OCI-M2 (cell line): ENCODE data around the gene SUGP1.

Source experiments
- DNase-seq: peaks from one replicate; lab custom pipeline; 2025; ENCODE audit not compliant: unreplicated experiment; lab: John Stamatoyannopoulos, UW

Gene SUGP1

DNA sequence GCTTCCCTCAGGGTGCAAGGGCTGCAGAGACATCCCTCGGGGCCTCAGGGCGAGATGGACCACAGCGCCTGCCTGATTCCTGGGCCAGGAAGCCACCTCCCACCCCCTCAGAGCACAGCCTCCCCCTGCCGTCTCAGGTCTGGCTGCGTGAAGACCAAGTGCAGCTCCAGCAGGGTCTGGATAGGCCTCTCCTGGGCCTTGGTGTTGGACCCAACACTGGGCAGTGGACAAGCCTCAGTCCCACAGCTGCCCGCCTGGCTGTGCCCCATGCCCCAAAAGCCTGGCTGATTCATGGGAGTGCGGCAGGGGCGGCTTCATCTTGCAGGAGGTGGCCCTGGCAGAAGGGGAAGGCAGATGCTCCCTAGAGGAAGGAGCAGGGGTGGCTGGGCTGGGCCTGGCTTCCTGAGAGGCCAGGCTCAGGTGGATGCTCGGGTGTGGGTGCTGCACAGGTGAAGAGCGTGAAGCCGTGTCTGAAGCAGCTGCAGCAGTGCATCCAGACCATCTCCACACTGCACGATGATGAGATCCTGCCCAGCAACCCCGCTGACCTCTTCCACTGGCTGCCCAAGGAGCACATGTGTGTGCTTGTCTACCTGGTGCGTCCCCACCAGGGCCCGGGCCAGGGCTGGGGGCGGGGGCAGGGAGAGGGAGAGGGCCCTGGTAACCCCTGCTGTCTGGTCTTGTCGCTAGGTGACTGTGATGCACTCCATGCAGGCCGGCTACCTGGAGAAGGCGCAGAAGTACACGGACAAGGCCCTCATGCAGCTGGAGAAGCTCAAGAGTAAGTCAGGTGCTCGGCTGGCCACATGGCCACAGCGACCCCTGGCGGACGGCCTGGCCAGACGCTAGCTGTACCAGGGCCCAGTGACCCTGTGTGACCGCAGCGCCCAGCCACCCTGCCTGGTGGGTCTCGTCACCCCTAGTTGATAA, 22.0 kb upstream of the SUGP1 start:
- DNase-seq = peak; percentile 12

DNA sequence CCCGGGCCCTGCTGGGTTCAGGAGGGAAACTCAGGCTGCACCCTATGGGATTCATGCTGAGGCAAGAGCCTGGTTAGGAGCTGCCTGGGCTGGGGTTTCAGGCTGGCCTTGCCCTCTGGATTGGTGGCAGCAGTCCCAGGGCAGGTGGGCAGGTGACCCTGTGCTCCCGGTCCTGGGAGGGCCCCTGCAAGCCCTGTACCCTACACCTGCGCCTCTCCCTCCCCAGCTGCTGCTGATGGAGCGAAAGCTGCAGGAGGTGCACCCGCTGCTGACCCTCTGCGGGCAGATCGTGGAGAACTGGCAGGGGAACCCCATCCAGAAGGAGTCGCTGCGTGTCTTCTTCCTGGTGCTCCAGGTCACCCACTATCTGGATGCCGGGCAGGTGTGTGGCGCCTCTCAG, 20.7 kb upstream of the SUGP1 start:
- no peak for DNase-seq

DNA sequence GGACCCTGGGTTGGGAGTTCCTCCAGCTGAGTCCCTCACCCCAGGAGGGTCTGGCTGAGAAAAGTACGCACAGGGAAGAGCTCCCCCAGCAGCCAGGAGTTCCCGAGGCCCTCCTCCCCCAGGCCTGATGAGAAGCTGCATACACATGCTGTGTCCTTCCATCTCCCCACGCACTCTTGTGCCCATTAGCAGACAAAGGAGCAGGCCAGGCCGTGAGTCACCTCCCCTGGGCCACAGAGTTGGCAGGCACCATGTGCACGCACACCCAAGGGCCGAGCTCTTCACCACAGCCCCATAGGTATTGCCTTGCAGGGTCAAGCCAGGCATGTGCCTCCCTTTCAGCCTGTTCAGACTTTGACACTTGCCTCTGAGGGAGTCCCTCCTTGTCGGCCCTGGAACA, 17.8 kb upstream of the SUGP1 start:
- DNase-seq = no peak

DNA sequence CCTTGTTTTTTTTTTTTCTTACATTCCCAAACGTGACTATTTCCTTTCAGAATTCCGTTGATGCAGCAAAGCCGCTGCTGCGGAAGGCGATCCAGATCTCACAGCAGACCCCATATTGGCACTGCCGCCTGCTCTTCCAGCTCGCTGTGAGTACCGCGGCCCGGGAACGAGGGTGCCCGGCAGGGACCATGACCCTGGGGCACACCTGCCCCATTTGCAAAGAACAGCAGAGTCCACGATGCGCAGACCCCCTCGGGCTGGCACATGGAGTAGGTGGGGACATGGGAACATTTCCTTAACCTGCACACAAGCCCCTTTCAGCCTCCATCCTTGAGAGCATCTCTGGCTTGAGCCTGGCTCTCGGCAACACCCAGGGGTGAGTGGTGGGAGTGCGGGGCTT, 16.8 kb upstream of the SUGP1 start:
- no peak for DNase-seq

DNA sequence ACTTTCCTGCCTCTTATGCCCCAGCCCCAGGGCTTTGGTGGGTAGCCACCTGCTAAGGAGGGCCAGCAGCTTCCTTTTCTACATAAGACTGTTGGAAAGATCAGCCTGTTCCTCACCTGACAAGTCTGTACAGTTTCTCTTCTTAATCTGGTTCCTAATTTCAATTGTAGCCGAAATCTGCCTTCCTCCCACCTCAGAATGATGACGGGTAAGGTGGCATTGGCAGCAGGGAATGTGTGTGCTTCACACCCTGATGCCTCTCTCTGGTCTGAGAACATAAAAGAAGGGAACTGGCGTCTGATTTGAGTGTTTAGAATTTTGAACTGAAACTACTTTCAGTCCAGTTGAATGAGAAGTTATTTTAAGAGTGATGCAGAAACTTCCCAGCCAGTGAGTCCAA, 16.3 kb upstream of the SUGP1 start:
- no peak for DNase-seq

DNA sequence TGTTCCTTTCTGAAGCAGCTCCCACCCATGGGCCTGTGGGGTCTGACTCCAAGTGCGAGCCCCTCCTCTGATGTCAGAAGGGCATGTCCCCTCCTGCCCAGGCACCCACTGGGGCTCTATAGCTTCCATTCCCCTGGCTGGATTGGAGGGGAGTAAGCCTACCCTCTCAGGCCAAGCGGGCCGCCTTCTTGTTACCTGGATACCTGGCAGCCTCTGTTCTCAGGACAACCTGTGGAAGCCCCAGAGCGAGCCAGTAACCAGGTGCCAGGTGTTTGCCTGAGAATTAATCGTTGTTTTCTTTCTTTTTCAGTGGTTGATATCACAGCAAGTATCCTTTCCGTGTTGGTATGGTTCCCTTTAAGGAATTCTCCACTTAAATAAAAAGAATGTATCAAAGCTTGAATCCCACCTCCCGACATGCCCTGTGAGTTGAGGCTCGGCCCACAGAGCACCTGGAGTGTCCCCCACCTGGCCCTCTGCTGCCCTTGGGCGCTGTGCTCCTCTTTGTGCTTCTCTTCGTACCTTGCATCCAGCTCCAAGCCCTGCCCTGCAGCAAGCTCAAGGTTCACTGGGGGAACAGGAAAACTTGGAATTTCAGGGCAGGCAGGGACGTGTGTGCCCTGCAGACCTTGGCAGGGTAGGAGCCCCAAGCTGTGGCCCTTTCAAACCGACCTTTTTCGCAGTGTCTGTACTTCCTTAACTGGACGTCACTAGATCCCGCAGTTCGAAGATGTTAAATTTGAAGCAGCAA, 15.3 kb upstream of the SUGP1 start:
- no peak for DNase-seq

DNA sequence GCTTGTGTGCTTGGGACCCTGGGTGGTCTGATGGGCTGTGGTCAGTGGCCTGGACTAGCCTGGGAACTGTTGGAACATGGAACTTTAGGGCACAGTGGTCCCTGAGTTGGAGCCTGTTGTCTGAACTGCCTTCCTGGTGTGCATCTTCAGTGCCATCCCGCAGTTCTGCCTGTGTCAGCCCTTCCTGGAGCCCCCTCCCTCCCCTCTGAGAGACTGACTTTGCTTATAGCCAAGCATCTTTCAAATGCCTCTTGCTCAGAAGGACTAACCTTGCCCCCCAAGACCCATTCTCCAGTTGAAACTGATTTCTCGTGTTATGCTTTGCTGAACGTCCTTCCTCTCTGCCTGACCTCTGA, 14.7 kb upstream of the SUGP1 start:
- no peak for DNase-seq

DNA sequence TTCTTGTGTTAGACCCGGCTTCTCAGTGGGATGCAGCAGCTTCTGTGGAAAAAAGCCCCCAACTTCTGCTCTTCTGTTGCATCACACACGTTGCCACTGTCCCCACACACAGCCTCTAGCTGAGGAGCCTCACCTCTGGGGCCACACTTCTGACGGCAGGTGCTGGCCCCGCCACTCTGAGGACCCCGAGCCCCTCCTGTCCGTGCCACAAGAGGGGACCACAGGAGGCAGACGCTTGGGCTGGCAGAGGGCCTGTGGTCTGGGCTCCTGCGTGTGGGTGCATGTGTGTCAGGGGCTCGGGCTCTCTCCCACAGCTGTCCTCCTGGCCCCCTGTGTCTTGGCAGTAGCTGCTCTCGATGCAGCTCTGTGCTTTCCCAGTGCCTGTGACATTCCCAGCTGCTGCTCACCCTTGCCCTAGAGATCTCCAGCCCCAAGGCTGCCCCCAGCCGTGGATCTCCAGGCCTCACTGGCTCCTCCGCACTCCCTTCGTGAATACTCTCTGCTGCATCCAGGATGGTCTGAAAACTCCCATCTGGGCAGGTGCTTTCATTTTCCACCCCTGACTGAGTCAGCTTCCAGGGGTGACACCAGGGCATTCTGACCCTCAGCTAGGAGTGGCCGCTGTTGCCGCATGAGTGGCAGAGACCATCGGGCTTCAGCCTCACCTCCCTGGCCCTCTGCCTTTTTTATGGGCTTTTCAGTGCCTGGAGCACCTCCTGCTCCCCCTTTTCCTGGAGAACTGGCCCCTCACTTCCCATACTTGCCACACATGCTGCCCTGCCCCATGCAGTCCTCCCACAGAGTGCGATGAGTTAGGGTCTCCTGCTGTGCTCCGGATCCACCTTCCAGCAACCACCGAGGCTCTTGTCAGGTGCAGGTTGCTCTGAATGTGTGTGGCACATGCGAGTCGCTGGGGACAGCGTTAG, 14.0 kb upstream of the SUGP1 start:
- no peak for DNase-seq

DNA sequence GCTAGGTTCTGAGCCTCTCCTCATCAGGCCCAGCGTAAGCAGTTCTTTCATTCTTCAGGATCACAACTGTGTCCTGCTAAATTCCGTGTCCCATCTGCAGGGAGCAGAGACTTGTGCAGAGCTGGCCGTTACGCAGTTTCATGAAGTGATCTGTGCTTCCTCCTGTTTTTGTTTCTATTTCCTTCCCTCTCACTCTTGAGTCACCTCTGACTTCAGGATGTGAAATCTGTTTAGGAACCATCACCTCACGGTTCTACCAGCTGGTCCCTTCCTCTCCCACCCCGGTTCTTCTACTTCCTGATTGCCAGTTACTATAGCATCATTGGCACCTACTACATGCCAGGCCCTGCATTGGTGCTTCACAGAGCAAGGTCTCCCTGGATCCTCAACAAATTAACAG, 8.8 kb upstream of the SUGP1 start:
- no peak for DNase-seq

DNA sequence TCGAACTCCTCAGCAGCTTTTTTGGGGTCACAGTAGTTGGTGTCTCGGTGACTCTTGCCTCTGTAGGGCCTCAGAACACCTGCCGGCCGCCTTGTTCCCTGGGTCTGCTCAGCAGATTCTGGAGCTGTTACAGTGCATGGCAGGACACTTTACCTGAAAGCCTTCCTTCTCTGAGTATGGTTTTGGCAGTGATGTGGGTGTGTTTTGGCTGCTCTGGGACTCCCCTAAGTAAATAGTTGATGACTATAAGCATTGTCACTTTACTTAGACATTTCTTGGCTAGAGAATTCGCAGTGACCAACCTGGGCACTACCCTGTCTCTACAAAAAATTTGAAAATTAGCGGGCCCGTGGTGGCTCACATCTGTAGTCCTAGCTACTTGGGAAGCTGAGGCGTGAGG, 7.4 kb upstream of the SUGP1 start:
- no peak for DNase-seq

DNA sequence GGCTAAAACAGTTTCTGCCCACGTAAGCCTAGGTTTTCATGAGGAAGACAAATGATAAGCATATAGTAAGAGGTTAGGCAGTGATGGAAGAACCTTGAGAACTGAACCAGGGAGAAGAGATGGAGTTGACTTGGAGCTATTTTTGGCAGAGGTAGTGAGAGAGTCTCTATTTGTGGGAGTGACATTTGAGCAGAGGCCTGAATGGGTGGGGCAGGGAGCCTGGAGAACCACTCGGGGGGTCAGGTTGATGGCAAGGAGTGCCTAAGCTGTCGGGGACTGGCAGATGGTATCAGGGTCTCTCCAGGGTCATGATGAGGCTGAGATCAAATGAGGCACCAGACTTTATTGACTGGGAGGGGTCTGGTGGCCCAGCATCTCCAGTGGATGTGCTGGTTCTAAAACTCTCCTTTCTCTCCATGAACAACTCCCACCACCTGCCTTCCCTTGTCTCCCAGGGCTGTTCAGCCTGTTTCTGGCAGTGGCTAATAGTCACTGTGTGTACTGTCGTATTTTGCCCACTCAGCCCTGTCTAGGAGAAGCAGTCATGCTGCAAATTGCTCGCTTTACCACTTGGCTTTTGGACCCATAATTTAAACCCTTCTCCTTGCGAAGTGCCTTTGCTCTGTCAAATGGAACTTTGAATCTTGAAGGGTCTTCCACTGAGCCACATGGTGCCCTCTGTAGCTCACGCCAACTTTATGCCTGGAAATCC, 3.9 kb upstream of the SUGP1 start:
- no peak for DNase-seq

DNA sequence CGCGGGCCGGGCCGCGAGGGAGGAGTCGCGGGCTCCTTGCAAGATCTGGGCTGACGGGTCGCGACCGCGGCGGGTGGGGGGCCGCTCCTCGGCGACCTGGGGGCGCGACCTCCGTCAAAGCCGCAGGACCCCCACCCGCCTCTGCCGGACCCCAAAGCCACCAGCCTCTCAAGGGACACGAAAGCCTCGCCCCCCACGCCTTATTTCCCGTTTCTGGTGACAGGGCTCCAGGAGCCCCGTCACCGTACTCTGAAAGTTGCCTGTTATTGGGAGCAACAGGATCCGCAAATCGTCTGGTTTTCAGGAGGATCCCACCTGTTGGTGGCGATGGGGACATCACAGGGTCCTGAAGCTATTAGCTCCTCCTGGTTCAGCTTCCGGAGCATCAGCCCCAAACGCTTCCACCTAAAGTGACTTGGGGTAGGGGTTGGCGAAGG, 850 bp upstream of the SUGP1 start:
- DNase-seq = no peak

DNA sequence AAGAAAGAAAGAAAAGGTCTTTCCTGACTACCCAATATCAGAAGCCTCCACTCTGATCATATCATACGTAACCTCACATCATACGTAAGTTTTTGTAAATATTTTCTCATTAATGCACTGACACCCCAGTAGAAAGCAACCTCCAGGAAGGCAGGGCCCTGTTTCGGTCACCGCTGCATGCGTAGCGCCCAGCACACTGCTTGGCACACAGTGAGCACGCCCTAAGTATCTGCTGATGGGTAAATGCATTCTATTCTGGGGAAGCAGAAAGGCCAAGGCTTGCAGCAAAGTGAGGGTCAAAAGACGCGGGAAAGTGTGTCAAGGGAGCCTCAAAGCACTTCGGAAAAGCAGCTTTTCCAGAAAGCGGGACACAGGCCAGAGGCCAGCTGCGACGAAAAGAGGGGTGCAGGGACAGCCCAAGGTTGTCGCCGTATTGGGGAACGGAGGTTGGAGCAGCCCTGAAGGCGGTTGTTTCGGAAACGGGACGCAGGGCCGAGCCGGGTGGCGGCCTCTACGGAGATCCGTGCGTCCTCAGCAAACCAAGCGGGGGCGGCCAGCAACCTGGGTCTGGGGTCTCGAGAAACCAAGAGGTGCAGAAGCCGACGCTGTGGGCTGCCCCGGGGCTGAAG, 463 bp downstream of the SUGP1 start:
- DNase-seq = no peak

DNA sequence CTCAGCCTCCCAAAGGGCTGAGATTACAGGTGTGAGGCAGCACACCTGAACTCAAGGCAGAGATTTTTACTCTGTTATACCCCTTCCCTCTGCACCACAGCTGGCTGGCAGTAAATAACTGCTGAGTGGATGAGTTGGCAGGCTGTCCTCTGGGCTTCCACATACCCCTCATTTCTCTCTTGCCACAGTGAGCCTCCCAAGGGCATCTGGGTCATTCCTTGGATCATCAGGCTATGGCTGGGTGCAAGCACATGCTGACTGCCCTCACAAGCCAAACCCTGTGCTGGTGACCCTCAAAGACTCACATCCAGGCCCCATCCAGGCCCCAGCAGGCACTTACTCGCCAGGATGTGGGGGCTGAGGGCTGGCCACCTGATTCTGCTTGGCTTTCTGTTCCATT, 4.2 kb downstream of the SUGP1 start:
- no peak for DNase-seq

DNA sequence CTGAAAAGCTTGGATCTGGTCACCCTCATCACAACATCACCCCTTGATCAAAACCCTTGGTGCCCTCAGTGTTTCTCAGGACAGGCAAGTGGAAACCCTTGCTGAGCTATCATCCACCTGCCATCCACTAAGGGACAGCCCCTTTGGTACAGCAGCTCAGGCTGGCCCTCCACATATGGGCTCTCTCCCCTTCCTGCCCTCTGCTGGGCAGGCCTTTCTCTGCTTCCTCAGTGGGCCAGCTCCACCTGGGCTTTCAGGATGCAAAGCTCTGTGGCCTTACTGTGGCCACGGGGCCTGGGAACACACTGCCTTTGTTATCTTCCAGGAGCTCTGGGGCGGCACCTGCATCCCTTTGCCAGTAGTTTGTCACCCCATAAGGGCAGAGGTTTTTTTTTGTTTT, 4.9 kb downstream of the SUGP1 start:
- DNase-seq = no peak

DNA sequence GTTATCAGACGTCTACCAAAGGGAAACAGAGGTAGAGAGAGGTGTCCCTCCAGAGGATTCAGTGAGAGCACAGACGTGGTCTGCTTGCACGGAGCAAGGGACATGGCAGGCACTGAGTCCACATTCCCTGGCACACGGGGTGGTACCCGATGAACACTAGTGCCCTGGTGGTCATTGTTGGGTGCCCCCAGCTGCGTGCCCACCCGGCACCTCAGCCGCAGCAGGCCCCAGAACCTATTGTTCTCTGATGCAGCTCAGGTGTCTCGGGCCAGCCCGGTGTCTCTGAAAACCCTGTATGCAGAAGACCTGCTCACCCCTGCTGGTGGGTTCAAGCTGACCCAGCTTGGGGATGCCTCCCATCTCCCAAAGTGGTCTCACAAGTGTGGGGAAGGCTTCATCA, 11.9 kb downstream of the SUGP1 start:
- no peak for DNase-seq

DNA sequence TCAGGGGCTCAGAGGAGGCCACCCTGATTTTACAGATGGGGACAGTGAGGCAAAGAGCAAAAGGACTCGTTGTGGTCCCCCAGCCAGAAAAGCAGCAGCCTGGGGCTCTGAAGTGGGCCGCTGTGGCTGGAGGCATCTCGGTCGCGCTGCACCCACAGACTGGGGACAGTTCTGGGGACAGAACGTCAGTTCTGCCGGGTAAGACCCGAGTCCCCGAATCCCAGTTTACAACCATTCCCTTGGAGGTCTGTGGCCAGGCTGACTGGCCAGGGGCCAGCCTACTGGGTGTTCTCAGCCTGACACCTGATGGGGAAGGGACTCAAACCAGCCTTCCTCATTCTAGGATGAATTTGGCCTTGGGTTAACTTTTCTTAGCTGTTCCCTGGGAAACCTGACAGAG, 14.1 kb downstream of the SUGP1 start:
- no peak for DNase-seq

DNA sequence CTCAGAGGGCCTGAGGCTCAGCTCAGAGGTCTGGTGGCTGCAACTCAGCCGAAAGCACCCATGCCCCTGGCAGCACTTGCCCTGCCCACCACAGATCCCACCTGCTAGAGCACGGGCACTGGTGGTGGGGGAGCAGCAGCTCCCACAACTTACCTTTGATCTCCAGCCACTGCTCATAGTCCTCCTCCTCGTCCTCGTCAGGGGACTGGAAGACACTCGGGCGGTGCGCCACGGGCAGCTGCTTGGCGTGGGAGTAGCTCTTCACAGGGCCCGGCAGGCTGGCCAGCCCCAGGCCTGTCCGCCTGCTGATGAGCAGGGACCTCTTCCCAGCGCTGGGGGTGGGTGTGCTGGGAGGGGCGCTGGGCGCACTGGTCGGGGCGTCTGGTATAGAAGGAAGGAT, 14.6 kb downstream of the SUGP1 start:
- DNase-seq = no peak

DNA sequence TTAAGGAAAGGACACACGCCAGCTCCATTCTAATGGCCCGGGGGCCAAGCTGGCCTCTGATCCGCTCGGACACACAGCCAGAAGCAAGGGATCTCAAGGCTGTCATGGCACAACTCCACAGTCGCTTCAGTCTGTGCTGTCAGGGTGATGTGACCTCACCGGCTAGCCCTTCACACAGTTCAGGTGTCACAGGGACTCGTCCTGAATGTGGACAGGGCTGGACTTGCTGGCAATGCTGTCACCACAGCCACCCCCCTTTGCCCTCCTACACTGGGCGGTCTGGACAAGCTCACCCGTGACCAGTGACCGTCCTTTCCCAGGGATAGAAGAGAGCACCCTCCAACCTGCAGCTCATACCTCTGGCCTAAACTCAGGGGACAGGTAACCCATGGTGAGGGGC, 15.2 kb downstream of the SUGP1 start:
- DNase-seq = no peak
